HEK293 (cell line): ENCODE data around the gene SLC19A1.

Source experiments
- CTCF ChIA-PET: fragments of 350-600 bp; formaldehyde crosslinking; extraction: SDS; loops from one replicate; lab custom pipeline; 2021; ENCODE audit warnings: antibody characterized with exemption; lab: Yijun Ruan, JAX
- POLR2A ChIA-PET: fragments of 300-600 bp; formaldehyde crosslinking; extraction: SDS; loops from one replicate; lab custom pipeline; 2020; ENCODE audit warnings: antibody characterized with exemption, inconsistent platforms; lab: Yijun Ruan, JAX
- H3K27ac ChIP-seq: fragments of 200-500 bp; sonication (Bioruptor generic); 2 replicates; pipeline ENCODE4 v1.5.1; 2014; ENCODE audit warnings: low read depth, low read length, control low read depth, inconsistent platforms; ENCODE audit errors: extremely low read depth
- H3K36me3 ChIP-seq, 2 experiments: fragments of 200-500 bp in 1 of 2; sonication (Bioruptor generic) in 1 of 2; 1 replicate in 1 of 2; 2 replicates in 1 of 2; pipeline ENCODE4 v1.5.1; 2014 to 2017; ENCODE audit warnings: inconsistent platforms in 2 of 2, low read length in 2 of 2; ENCODE audit not compliant: control insufficient read depth in 2 of 2, insufficient read depth in 1 of 2
- H3K4me1 ChIP-seq: fragments of 200-500 bp; sonication (Bioruptor generic); 2 replicates; pipeline ENCODE4 v1.5.1; 2014; ENCODE audit warnings: mild to moderate bottlenecking, low read length, inconsistent platforms; ENCODE audit not compliant: control insufficient read depth, insufficient read depth
- H3K4me3 ChIP-seq: 2 replicates; pipeline ENCODE4 v1.5.1; 2011; ENCODE audit warnings: low read depth, mild to moderate bottlenecking, control low read depth, low read length, moderate library complexity
- H3K9me3 ChIP-seq: fragments of 200-500 bp; sonication (Bioruptor generic); 2 replicates; pipeline ENCODE4 v1.5.1; 2014; ENCODE audit warnings: low read depth, low read length, inconsistent platforms; ENCODE audit not compliant: control insufficient read depth, insufficient read depth
- KLF8 ChIP-seq: fragments of 450-650 bp; formaldehyde crosslinking; IDR thresholded peaks from 2 replicates; pipeline ENCODE4 v1.5.1; 2016; ENCODE audit warnings: missing biosample characterization, missing genetic modification characterization
- ZBTB49 ChIP-seq: fragments of 450-650 bp; formaldehyde crosslinking; IDR thresholded peaks from 2 replicates; pipeline ENCODE4 v1.5.1; 2016; ENCODE audit warnings: missing biosample characterization, missing genetic modification characterization, low read depth
- ZFP37 ChIP-seq: fragments of 450-650 bp; formaldehyde crosslinking; IDR thresholded peaks from 2 replicates; pipeline ENCODE4 v1.5.1; 2016; ENCODE audit warnings: missing biosample characterization, missing genetic modification characterization
- ZIC2 ChIP-seq: fragments of 450-650 bp; formaldehyde crosslinking; IDR thresholded peaks from 2 replicates; pipeline ENCODE4 v1.5.1; 2016; ENCODE audit warnings: missing biosample characterization, missing genetic modification characterization
- ZNF202 ChIP-seq: fragments of 450-650 bp; formaldehyde crosslinking; IDR thresholded peaks from 2 replicates; pipeline ENCODE4 v1.5.1; 2016; ENCODE audit warnings: missing biosample characterization, missing genetic modification characterization, borderline replicate concordance
- ZNF248 ChIP-seq: fragments of 450-650 bp; formaldehyde crosslinking; IDR thresholded peaks from 2 replicates; pipeline ENCODE4 v1.5.1; 2017; ENCODE audit warnings: missing biosample characterization, missing genetic modification characterization
- ZNF426 ChIP-seq: fragments of 450-650 bp; formaldehyde crosslinking; IDR thresholded peaks from 2 replicates; pipeline ENCODE4 v1.5.1; 2017; ENCODE audit warnings: missing biosample characterization, missing genetic modification characterization, mild to moderate bottlenecking, inconsistent platforms, moderate library complexity
- ZNF513 ChIP-seq: fragments of 450-650 bp; IDR thresholded peaks from 2 replicates; pipeline ENCODE4 v1.5.1; 2018; ENCODE audit warnings: missing biosample characterization, missing genetic modification characterization
- ZNF560 ChIP-seq: fragments of 450-650 bp; formaldehyde crosslinking; IDR thresholded peaks from 2 replicates; pipeline ENCODE4 v1.5.1; 2017; ENCODE audit warnings: missing biosample characterization, missing genetic modification characterization, borderline replicate concordance
- ZNF777 ChIP-seq: fragments of 450-650 bp; formaldehyde crosslinking; IDR thresholded peaks from 2 replicates; pipeline ENCODE4 v1.5.1; 2017; ENCODE audit warnings: missing biosample characterization, missing genetic modification characterization, borderline replicate concordance
- ZNF785 ChIP-seq: fragments of 450-650 bp; formaldehyde crosslinking; IDR thresholded peaks from 2 replicates; pipeline ENCODE4 v1.5.1; 2016; ENCODE audit warnings: missing biosample characterization, missing genetic modification characterization
- ZSCAN30 ChIP-seq: fragments of 450-650 bp; IDR thresholded peaks from 2 replicates; pipeline ENCODE4 v1.5.1; 2018; ENCODE audit warnings: missing biosample characterization, mild to moderate bottlenecking, missing genetic modification characterization, moderate library complexity
- TF ChIP-seq, protein P1 (sequence below): fragments of 450-650 bp; formaldehyde crosslinking; IDR thresholded peaks from 2 replicates; pipeline ENCODE4 v1.5.1; 2016; ENCODE audit warnings: missing biosample characterization, missing genetic modification characterization
- TF ChIP-seq, protein P2 (sequence below): fragments of 450-650 bp; formaldehyde crosslinking; IDR thresholded peaks from 2 replicates; pipeline ENCODE4 v1.5.1; 2017; ENCODE audit warnings: missing biosample characterization, missing genetic modification characterization

SLC19A1 gene

DNA sequence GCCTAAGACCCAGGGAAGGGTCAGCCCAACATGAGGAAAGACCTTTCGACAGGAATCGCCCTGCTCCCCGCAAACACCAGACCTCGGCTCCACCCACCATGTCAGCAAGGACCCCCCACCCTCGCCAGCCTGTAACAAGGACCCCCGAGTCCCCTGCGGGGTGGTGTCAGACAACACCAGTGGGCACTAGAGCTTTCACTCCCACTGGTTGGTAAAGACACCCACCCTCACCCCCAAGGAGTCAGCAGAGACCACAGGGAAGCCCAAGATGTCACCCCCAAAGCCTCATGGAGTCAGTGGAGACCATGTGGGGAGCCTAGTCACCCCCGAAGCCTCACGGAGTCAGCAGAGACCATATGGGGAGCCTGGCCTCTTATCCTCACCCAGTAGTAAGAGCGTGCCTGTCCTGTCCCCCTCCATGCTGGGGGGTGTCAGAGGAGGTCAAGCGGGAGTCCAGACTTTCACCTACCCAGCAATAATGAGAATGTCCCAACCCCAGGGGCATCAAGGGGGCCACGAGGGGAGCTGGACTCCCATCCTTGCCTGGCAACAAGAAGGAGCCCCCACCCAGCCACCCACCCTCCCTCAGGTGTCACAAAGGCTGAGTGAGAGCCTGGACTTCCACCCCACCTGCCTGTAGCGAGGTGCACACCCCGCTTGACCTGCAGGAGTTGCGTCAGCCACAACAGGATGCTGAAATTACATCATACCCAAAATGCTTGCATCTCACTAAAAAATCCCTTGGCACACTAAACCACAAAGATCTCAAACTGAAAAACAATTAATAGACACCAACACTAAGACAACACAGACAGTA is 24.8 kb downstream of the SLC19A1 start:
- Histone ChIP-seq H3K36me3 (peaks cover 34 to 69% of the 10 kb centered on the region in 2 experiments), H3K27ac (no peak overlapping the region), H3K4me1 (no peaks in the 10 kb centered on the region), H3K4me3 (no peak overlapping the region)
- POLR2A ChIA-PET, result no interaction called here
- TF ChIP-seq ZNF426 (tag by site-specific recombination) (no peak), KLF8 (0 out of 2 replicates have a peak, but pooled peaks have one; percentile 19), ZFP37 (no peak), ZNF248 (tag by site-specific recombination) (no peak)
- TF ChIP-seq, protein P1, sequence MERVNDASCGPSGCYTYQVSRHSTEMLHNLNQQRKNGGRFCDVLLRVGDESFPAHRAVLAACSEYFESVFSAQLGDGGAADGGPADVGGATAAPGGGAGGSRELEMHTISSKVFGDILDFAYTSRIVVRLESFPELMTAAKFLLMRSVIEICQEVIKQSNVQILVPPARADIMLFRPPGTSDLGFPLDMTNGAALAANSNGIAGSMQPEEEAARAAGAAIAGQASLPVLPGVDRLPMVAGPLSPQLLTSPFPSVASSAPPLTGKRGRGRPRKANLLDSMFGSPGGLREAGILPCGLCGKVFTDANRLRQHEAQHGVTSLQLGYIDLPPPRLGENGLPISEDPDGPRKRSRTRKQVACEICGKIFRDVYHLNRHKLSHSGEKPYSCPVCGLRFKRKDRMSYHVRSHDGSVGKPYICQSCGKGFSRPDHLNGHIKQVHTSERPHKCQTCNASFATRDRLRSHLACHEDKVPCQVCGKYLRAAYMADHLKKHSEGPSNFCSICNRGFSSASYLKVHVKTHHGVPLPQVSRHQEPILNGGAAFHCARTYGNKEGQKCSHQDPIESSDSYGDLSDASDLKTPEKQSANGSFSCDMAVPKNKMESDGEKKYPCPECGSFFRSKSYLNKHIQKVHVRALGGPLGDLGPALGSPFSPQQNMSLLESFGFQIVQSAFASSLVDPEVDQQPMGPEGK (tag by site-specific recombination), result no peak
- TF ChIP-seq, all 188 proteins: peak for 1
- CTCF ChIA-PET, result no interaction called here
- H3K9me3 ChIP-seq, result no peaks in the 10 kb centered on the region

DNA sequence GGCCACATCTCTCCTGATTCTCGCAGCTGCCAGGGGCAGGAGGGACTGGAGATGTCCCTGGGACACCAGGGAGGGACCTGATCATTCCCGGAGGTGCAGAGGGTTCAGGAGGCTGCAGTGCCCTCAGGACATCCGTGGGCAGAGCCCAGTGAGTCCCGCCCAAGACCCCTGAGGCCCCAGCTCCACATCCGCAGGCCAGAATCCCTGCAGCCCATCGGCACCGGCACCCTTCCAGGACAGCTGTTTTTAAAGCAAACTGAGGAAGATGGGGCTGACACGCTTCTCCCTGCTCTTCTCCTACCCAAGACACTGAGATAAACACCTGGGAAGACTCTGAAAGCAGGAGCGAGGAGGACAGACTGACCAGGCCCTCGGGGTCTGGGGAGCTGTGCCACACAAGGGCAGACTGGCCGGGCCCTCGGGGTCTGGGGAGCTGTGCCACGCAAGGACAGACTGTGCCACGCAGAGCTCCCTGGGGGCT is 25.5 kb downstream of the SLC19A1 start:
- ChIA-PET CTCF (no interaction called here), POLR2A (no interaction called here)
- H3K4me3 ChIP-seq, result no peak overlapping the region
- no peaks in the 10 kb centered on the region for H3K4me1 ChIP-seq
- H3K9me3 ChIP-seq, result no peaks in the 10 kb centered on the region
- no peak for TF ChIP-seq ZNF513
- no peak for TF ChIP-seq ZNF202 (tag by site-specific recombination)
- TF ChIP-seq ZNF560 (tag by site-specific recombination), result no peak
- TF ChIP-seq ZIC2, result no peak
- no peak for TF ChIP-seq ZBTB49 (tag by site-specific recombination)
- no peak for TF ChIP-seq ZSCAN30
- TF ChIP-seq, protein P2, sequence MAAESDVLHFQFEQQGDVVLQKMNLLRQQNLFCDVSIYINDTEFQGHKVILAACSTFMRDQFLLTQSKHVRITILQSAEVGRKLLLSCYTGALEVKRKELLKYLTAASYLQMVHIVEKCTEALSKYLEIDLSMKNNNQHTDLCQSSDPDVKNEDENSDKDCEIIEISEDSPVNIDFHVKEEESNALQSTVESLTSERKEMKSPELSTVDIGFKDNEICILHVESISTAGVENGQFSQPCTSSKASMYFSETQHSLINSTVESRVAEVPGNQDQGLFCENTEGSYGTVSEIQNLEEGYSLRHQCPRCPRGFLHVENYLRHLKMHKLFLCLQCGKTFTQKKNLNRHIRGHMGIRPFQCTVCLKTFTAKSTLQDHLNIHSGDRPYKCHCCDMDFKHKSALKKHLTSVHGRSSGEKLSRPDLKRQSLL (tag by site-specific recombination), result no peak
- no peak for TF ChIP-seq ZNF777
- TF ChIP-seq ZNF785 (tag by site-specific recombination), result no peak
- H3K36me3 ChIP-seq, result peaks cover 27 to 69% of the 10 kb centered on the region in 2 experiments
- H3K27ac ChIP-seq, result no peak overlapping the region
